NCI-H748 (cell line): ENCODE measurements around the gene SYT2.
"Not testable (repeated sequence)": the region's sequence is repeated elsewhere in the genome, so short reads cannot be mapped to it uniquely, and the experiment has no call there.

ENCODE experiments used
- DNase-seq: peaks from one replicate; lab custom pipeline; 2025; ENCODE audit not compliant: unreplicated experiment; lab: John Stamatoyannopoulos, UW

SYT2 gene

GRCh38 chr1:202593845-202594244, 116.4 kb downstream of the SYT2 start:
- no peak for DNase-seq

DNA sequence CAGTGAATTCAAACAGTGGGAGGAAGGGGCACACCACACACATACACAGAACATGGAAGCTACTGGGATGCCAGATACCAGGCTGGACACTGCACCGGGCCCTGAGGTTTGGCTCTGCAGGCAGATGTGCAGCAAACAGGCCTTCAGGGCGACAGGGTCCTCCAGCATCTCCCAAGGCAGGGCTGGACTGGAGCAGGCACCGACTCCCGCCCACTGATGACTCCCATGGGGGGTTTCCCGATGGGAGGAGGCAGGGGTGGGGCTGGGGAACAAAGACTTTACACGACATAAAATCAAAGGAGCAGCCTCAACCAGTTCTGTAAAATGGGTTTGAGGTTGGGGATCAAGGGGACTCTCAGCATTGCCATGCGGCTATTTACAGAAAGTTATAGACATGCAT, 118.1 kb downstream of the SYT2 start:
- DNase-seq: no peak

GRCh38 chr1:202591515-202591914, 118.7 kb downstream of the SYT2 start:
- DNase-seq: no peak

DNA sequence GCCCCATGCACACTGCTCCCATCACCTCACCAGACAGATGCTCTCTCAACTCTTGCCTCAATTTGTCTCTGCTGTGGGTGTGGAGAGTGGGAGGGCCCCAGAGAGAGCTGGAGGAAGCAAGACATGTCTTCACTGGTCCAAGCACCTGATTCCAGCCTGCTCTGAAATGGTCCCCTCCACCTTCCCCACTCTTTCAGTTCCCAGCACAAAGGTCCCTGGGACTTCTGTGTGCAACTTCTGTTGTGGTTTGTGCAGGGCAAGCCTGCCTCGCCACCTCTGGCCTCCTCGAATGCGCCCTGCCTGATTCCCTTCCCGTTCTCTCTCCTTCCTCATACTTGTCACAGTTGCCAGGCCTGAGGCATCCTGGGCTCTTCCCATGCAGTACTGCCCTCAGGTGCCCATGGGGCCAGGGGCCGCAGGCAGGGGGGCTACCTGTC, 119.3 kb downstream of the SYT2 start:
- DNase-seq: no peak

- DNase-seq: no peak
These were observed 120.1 kb downstream of the SYT2 start for GRCh38 chr1:202590126-202590525.

DNA sequence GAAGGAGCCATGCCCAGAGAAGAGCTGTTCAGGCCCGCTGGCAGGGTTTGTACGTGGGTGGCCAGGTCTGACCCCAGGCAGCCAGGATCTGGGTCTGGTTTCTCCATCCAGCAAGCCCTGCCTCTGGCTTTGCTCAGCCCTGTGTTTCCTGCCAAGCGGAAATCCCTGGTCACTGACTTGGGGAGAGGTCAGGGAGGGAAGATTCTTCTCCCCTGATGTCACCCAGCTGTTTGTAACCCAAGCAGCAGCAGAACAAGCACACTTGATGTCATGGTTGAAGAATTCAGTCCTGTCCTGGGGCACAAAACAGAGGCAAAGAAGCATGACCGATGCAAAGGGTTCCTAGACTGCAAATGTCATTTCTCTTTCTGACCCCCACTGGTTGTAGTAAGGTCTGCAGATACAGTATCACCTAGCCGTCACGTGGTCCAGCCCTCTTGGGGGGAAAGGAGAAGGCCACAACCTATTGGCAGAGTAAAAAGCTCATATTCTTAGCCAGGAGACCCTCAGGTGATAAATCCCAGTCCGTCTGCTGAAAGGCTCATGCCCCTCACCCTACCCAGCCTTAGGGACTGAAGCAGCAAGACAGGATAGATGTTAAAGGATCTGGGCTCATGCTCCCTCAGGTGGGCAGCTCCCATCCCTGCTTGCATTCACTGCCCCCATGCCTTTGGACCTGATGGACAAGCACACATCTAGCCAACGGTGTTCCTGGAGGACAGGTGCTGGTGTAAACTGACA, 120.9 kb downstream of the SYT2 start:
- no peak for DNase-seq

DNA sequence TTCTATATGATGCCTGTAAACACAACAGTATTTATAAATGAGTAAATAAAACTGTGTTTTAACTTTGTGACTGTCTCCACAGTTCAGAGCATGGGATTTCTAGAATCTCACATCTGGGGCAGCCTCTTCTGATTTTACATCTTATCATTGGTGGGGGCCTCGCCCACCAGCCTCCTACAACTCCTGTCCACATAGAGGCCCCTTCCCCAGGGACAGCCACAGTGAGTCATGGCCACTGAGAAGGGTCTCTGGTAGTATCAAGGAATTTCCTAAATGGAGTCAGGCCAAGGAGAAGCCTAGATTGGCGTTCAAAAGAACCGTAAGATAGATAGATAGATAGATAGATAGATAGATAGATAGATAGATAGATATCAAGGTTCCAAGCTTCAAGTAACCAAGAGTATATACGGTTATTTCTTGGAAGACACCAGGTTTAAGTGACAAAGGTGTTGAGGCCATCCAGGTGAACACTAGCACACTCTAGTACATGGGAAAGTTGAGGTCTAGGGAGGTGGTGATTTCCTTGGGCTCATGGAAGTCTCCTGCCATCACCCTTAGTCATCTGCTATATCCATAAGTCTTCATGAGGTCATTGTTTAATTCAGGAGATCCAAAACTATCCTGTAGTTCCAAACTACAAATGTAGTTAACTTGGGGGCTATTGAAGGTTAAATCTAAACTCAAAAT, 121.6 kb downstream of the SYT2 start:
- no peak for DNase-seq

GRCh38 chr1:202587859-202588485, 122.3 kb downstream of the SYT2 start:
- DNase-seq: no peak

DNA sequence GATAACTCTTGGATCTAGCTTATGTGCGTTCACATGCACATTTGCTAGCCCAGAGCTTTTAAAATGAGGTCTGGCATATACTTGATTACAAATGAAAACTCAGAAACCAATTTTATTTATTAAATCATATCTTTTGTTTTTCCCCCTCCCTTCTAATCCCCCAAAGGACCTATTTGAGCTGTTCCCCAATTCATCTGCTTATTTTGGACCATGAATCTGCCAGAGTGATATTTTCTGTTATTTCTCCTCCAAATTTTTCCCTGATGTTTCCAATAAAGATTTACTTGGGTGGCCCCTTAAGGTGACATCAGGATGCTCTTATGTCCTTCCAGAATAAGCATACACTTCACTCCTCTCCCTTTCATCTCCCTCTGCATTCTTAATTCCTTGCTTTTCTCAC, 123.4 kb downstream of the SYT2 start:
- DNase-seq: no peak

DNA sequence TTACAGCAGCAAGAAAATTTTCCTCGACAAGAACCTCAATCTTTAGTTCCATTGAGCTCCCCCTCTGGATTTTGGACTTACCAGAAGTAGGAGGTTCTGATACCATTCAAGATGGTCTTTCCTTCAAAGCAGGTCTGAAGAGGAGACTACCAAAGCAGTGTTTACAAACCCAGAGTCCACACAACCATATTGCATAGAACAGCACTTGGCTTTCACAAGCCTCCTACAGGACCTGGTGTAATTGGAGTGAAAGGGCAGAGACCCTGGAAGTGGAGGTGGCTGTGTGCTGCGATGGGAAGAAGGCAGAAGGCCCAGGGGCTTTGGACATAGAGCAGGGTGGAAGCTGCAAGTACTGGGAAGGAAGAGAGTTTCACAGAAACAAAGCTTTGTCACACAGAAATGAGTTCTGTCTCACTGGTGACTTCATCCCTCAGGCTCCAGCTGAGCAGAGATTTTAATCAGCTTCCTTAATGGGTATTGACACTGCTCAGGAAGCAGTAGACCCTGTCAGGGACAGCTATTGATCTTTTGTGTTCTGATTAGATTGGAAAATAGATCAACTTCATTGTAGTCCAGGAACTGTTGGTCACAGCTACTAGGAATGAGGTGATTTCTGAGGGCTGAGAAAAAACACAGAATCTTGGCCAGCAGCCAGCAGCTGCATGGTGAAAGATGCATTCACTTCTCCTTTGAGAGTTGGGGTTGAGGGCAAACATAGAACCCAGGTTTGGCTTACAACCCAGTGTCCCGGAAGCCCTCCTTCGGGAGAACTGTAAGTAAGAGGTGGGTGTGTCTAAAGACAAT, 124.0 kb downstream of the SYT2 start:
- DNase-seq: no peak

DNA sequence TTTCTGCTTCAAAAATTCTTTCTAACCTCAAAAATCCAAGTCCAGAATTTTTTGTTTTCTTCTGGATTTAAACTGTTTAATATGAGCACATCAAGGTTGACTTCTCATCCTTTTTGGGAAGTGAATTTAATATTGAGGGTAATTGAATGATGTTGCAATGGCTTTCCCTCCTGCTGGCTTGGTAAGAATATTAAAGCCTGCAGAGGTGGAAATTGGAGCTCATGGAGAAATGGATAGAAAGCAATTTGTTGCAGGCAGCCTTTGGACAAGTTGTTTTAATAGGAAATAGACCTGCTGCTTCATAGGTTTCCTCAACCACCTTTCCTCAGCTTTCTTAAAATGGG, 124.7 kb downstream of the SYT2 start:
- DNase-seq: no peak

- no peak for DNase-seq
These were observed 125.3 kb downstream of the SYT2 start for GRCh38 chr1:202584707-202585589.

DNA sequence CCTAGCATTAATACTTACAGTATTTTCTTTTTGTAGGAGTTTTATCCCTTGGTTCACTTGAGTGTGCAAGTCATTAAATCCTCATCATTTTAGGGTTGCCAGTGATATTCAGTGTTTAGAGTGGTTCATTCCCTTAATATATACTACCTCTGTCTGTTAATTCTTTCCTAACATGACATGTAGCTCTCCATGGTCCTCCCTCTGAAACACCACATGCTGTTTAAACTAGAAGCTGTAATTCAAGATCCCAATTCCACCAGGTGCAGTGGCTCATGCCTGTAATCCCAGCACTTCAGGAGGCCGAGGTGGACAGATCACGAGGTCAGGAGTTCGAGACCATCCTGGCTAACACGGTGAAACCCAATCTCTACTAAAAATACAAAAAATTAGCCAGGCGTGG, 127.9 kb downstream of the SYT2 start:
- not testable (repeated sequence) for DNase-seq

GRCh38 chr1:202580619-202581018, 129.6 kb downstream of the SYT2 start:
- no peak for DNase-seq

- no peak for DNase-seq
These were observed 130.4 kb downstream of the SYT2 start for GRCh38 chr1:202579806-202580205.

- no peak for DNase-seq
These were observed 131.7 kb downstream of the SYT2 start for GRCh38 chr1:202578565-202578964.

DNA sequence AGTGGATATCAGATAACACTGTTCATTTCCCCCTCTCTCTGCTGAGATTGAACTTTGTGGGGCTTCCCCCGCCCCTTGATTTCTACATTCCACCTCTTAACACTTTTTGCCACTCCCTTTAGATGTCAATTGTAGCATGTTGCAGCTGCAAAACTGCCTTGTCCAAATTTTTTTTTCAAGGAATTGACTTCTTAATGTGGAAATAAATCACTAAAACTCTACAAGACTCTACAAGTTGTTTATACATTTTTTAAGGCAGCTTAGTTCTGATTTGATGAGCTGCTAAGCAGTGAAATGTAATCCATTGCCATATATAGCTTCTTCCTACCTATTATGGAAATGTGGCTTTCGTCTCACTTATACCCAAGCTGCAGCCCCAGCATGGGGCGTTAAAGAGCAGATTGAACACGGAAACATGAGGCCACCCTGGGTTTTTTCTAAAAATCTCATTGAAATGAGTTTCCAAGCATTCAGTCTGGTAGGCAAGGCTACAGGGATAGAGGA, 132.2 kb downstream of the SYT2 start:
- DNase-seq: no peak

DNA sequence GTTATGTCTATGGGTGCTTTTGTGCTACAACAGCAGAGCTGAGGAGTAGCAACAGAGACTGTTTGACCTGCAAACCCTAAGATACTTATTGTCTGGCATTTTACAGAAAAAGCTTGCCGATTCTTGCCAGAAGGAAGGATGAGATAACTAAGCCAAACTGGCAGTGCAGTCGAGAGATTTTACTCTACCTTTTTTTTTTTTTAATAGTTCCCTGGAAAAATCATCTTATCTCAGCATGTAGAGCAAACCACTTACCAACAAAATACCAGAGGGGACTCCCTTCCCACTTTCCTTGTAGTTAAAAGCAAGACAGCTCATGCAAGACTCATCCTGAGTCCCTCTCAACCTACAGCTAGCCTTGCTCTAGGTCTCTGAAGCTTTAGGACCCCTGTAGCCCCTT, 132.9 kb downstream of the SYT2 start:
- no peak for DNase-seq

DNA sequence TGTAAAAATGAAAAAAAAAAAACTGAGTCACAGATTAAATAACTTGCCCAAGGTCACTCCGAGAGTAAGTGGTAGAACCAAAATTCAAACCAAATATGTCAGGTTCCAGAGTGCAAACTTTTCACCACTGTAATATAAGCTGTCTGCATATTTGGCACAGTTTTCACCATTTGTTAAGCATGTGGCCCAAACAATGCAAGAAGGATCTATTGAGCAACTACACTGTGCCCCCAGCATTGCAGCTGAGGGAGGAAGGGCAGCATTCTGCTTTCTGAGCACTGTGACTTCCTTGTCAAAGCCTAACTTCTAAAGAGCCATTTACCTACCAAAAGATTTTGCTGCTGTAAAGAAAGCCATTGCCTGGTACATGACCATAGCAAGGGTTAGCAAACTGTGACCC, 133.4 kb downstream of the SYT2 start:
- no peak for DNase-seq

- DNase-seq: no peak
These were observed 134.2 kb downstream of the SYT2 start for GRCh38 chr1:202575918-202576653.
